Fibroblast of mammary gland (primary cell): ENCODE measurements around the gene SPRED2.

Experiments used
- DNase-seq: peaks from one replicate; pipeline ENCODE4 v3.0.0-alpha.2; 2010; ENCODE audit warnings: low read depth
- H3K4me3 ChIP-seq: 2 replicates; pipeline ENCODE4 v1.5.1; 2011; ENCODE audit warnings: low read depth, mild to moderate bottlenecking, low read length, moderate library complexity; ENCODE audit not compliant: control insufficient read depth
- CTCF ChIP-seq: conservative IDR thresholded peaks from 2 replicates; pipeline ENCODE4 v1.5.1; 2011; ENCODE audit warnings: low read depth, low read length, inconsistent platforms; ENCODE audit not compliant: control insufficient read depth, insufficient read depth

Gene SPRED2

GRCh38 chr2:65373365-65373918 lies 59.0 kb downstream of the SPRED2 start:
- H3K4me3 ChIP-seq, result no peak overlapping the region
- no peak for DNase-seq

GRCh38 chr2:65372619-65373018 lies 59.8 kb downstream of the SPRED2 start:
- no peak for TF ChIP-seq CTCF
- no peak for DNase-seq
- no peak overlapping the region for H3K4me3 ChIP-seq

More at GRCh38 chr2:65373365-65373918, 59.0 kb downstream of the SPRED2 start:
- no peak for TF ChIP-seq CTCF

GRCh38 chr2:65371074-65371434 lies 61.3 kb downstream of the SPRED2 start:
- H3K4me3 ChIP-seq, result no peak overlapping the region
- no peak for TF ChIP-seq CTCF
- no peak for DNase-seq

- DNase-seq, result peak; percentile 84
- no peak for TF ChIP-seq CTCF
- H3K4me3 ChIP-seq, result no peak overlapping the region
These were observed 61.9 kb downstream of the SPRED2 start for GRCh38 chr2:65370387-65371073.

- no peak overlapping the region for H3K4me3 ChIP-seq
- no peak for TF ChIP-seq CTCF
- DNase-seq, result no peak
These were observed 62.4 kb downstream of the SPRED2 start for GRCh38 chr2:65369980-65370379.

GRCh38 chr2:65369574-65369973 lies 62.8 kb downstream of the SPRED2 start:
- DNase-seq, result no peak
- no peak for TF ChIP-seq CTCF

More at GRCh38 chr2:65369574-65369973, 62.8 kb downstream of the SPRED2 start:
- H3K4me3 ChIP-seq, result no peak overlapping the region
